ENCODE measurements around the gene SERPINA5.

GRCh38 chr14:94632305-94632590 is 51.0 kb downstream of the SERPINA5 start:
- TF ChIP-seq CTCF (conservative IDR thresholded peaks at IDR 0.05 in 1 of 2, IDR thresholded peaks at IDR 0.05 in 1 of 2; ENCODE audit: extremely low read depth in 1 of 2, insufficient read depth in 1 of 2, low read depth in 1 of 2, low read length in 2 of 2) (no peak), EZH2 (IDR thresholded peaks at IDR 0.05; ENCODE audit: borderline replicate concordance, low read length) (no peak)

Data from mammary epithelial cell (primary cell).